Panc1 (cell line): Measurements from ENCODE around the gene ZC3HAV1.

Experiments
- CTCF ChIP-seq: fragments of 450-650 bp; IDR thresholded peaks from 2 replicates; pipeline ENCODE4 v1.5.1; 2017; ENCODE audit warnings: mild to moderate bottlenecking
- POLR2AphosphoS5 ChIP-seq: IDR thresholded peaks from 2 replicates; pipeline ENCODE4 v1.6.1; 2012; ENCODE audit warnings: mild to moderate bottlenecking, low read depth, low read length, moderate library complexity
- SIN3A ChIP-seq: IDR thresholded peaks from 2 replicates; pipeline ENCODE4 v1.6.1; 2012; ENCODE audit warnings: low read depth, mild to moderate bottlenecking, low read length, moderate library complexity, borderline replicate concordance; ENCODE audit not compliant: insufficient read depth
- TCF7L2 ChIP-seq: IDR thresholded peaks from 2 replicates; pipeline ENCODE4 v1.6.1; 2011; ENCODE audit warnings: mild to moderate bottlenecking, low read depth, low read length, inconsistent platforms

GRCh38 chr7:139132887-139133286 lies 23.4 kb upstream of the ZC3HAV1 start:
- no peak for TF ChIP-seq CTCF
- TF ChIP-seq SIN3A, result no peak
- TF ChIP-seq POLR2AphosphoS5, result no peak
- no peak for TF ChIP-seq TCF7L2
